ENCODE data around the gene FBXO42. TPM values are rescaled to one million over a fixed set of nuclear protein-coding genes. Genes with fewer than 3 reads are reported as not detected.

Gene FBXO42
- total RNA-seq, 1 donor from 2014 or later = 18.8 TPM

GRCh38 chr1:16205334-16205671 is 147.0 kb downstream of the FBXO42 start:
- Histone ChIP-seq H3K9ac (no peak overlapping the region), H3K27me3 (peaks cover 13% of the 10 kb centered on the region), H3K4me2 (no peak overlapping the region), H3K79me2 (ENCODE audit: low read depth) (no peaks in the 10 kb centered on the region), H4K20me1 (ENCODE audit: low read depth) (no peaks in the 10 kb centered on the region), H3K9me3 (ENCODE audit: low read depth) (no peaks in the 10 kb centered on the region), H3K4me1 (peaks cover 6% of the 10 kb centered on the region), H3K36me3 (no peaks in the 10 kb centered on the region), H3K27ac (no peak overlapping the region), H2AFZ (replicated peaks) (no peak overlapping the region), H3K4me3 (no peak overlapping the region), H3F3A (ENCODE audit: low read depth) (peaks cover 24% of the 10 kb centered on the region)
- Mint-ChIP-seq H3K4me1 (peaks cover 13% of the 10 kb centered on the region), H3K36me3 (no peaks in the 10 kb centered on the region), H3K9me3 (no peaks in the 10 kb centered on the region), H3K27ac (no peak overlapping the region), H3K27me3 (ENCODE audit: insufficient read depth, low read depth) (peaks cover 9% of the 10 kb centered on the region), H3K4me3 (no peak overlapping the region)
- no peak for DNase-seq (ENCODE audit: low spot score)
- TF ChIP-seq EZH2 (IDR thresholded peaks at IDR 0.05) = no peak
- no peak for TF ChIP-seq CTCF (IDR thresholded peaks at IDR 0.05)
- no peak for TF ChIP-seq EZH2phosphoT487 (IDR thresholded peaks at IDR 0.05)

- no peaks in the 10 kb centered on the region for H3K36me3 ChIP-seq
- Mint-ChIP-seq H3K27ac (no peak overlapping the region), H3K4me1 (peaks cover 13% of the 10 kb centered on the region), H3K9me3 (no peaks in the 10 kb centered on the region), H3K4me3 (peak overlapping the region; percentile 50), H3K27me3 (ENCODE audit: insufficient read depth, low read depth) (peaks cover 9% of the 10 kb centered on the region), H3K36me3 (no peaks in the 10 kb centered on the region)
- TF ChIP-seq CTCF (IDR thresholded peaks at IDR 0.05) = peak; percentile 57
- TF ChIP-seq EZH2phosphoT487 (IDR thresholded peaks at IDR 0.05) = no peak
- TF ChIP-seq EZH2 (IDR thresholded peaks at IDR 0.05) = no peak
- H3K9ac ChIP-seq = no peak overlapping the region
- H2AFZ ChIP-seq (replicated peaks) = no peak overlapping the region
- H4K20me1 ChIP-seq (ENCODE audit: low read depth) = no peaks in the 10 kb centered on the region
- no peak overlapping the region for H3K27ac ChIP-seq
- peaks cover 22% of the 10 kb centered on the region for H3F3A ChIP-seq (ENCODE audit: low read depth)
- no peak overlapping the region for H3K4me2 ChIP-seq
- H3K79me2 ChIP-seq (ENCODE audit: low read depth) = no peaks in the 10 kb centered on the region
- peak; percentile 77 for DNase-seq (ENCODE audit: low spot score)
- peaks cover 13% of the 10 kb centered on the region for H3K27me3 ChIP-seq
- peaks cover 1% of the 10 kb centered on the region for H3K4me1 ChIP-seq
- H3K4me3 ChIP-seq = no peak overlapping the region
- H3K9me3 ChIP-seq (ENCODE audit: low read depth) = no peaks in the 10 kb centered on the region
Measured at GRCh38 chr1:16204634-16205333, 147.5 kb downstream of the FBXO42 start.

GRCh38 chr1:16204216-16204615 is 148.1 kb downstream of the FBXO42 start:
- H3K9me3 Mint-ChIP-seq = no peaks in the 10 kb centered on the region
- Histone ChIP-seq H3K9me3 (ENCODE audit: low read depth) (no peaks in the 10 kb centered on the region), H3K27me3 (peaks cover 13% of the 10 kb centered on the region), H3F3A (ENCODE audit: low read depth) (peaks cover 22% of the 10 kb centered on the region), H3K36me3 (no peaks in the 10 kb centered on the region), H3K79me2 (ENCODE audit: low read depth) (no peaks in the 10 kb centered on the region), H3K4me3 (no peak overlapping the region), H4K20me1 (ENCODE audit: low read depth) (no peaks in the 10 kb centered on the region), H3K4me2 (no peak overlapping the region), H3K27ac (no peak overlapping the region), H3K4me1 (no peaks in the 10 kb centered on the region), H3K9ac (no peak overlapping the region), H2AFZ (replicated peaks) (no peak overlapping the region)
- no peaks in the 10 kb centered on the region for H3K36me3 Mint-ChIP-seq
- peaks cover 9% of the 10 kb centered on the region for H3K27me3 Mint-ChIP-seq (ENCODE audit: insufficient read depth, low read depth)
- TF ChIP-seq EZH2phosphoT487 (IDR thresholded peaks at IDR 0.05) = no peak
- no peak for TF ChIP-seq EZH2 (IDR thresholded peaks at IDR 0.05)
- no peak for TF ChIP-seq CTCF (IDR thresholded peaks at IDR 0.05)
- H3K4me1 Mint-ChIP-seq = peaks cover 9% of the 10 kb centered on the region
- H3K4me3 Mint-ChIP-seq = no peak overlapping the region
- no peak overlapping the region for H3K27ac Mint-ChIP-seq
- no peak for DNase-seq (ENCODE audit: low spot score)
